Measurements from ENCODE around the gene TMEM53.

- TF ChIP-seq MXI1 (IDR thresholded peaks at IDR 0.05; ENCODE audit: low read depth, low read length) (no peak), GABPA (IDR thresholded peaks at IDR 0.05; ENCODE audit: low read depth) (no peak), CTCF (IDR thresholded peaks at IDR 0.05) (no peak), TAF1 (IDR thresholded peaks at IDR 0.05; ENCODE audit: borderline replicate concordance, low read depth, low read length) (no peak), YY1 (IDR thresholded peaks at IDR 0.05; ENCODE audit: low read depth) (no peak), NFIC (IDR thresholded peaks at IDR 0.05; ENCODE audit: borderline replicate concordance) (no peak), SIN3A (IDR thresholded peaks at IDR 0.05; ENCODE audit: borderline replicate concordance, low read depth, low read length) (no peak), EP300 (IDR thresholded peaks at IDR 0.05; ENCODE audit: borderline replicate concordance in 1 of 2, low read depth in 1 of 2, low read length in 1 of 2) (no peak), RCOR1 (IDR thresholded peaks at IDR 0.05; ENCODE audit: low read length) (no peak), CHD2 (IDR thresholded peaks at IDR 0.05; ENCODE audit: low read length, partially characterized antibody) (no peak), TCF12 (IDR thresholded peaks at IDR 0.05) (no peak), EZH2phosphoT487 (IDR thresholded peaks at IDR 0.05; ENCODE audit: borderline replicate concordance, low read depth) (no peak), USF2 (IDR thresholded peaks at IDR 0.05; ENCODE audit: borderline replicate concordance, low read depth, low read length) (no peak)
- TF ChIP-seq, protein P1, sequence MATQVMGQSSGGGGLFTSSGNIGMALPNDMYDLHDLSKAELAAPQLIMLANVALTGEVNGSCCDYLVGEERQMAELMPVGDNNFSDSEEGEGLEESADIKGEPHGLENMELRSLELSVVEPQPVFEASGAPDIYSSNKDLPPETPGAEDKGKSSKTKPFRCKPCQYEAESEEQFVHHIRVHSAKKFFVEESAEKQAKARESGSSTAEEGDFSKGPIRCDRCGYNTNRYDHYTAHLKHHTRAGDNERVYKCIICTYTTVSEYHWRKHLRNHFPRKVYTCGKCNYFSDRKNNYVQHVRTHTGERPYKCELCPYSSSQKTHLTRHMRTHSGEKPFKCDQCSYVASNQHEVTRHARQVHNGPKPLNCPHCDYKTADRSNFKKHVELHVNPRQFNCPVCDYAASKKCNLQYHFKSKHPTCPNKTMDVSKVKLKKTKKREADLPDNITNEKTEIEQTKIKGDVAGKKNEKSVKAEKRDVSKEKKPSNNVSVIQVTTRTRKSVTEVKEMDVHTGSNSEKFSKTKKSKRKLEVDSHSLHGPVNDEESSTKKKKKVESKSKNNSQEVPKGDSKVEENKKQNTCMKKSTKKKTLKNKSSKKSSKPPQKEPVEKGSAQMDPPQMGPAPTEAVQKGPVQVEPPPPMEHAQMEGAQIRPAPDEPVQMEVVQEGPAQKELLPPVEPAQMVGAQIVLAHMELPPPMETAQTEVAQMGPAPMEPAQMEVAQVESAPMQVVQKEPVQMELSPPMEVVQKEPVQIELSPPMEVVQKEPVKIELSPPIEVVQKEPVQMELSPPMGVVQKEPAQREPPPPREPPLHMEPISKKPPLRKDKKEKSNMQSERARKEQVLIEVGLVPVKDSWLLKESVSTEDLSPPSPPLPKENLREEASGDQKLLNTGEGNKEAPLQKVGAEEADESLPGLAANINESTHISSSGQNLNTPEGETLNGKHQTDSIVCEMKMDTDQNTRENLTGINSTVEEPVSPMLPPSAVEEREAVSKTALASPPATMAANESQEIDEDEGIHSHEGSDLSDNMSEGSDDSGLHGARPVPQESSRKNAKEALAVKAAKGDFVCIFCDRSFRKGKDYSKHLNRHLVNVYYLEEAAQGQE (IDR thresholded peaks at IDR 0.05; ENCODE audit: low read depth, low read length): no peak
These were observed 8.6 kb upstream of the TMEM53 start for GRCh38 chr1:44682883-44683265.
